Activated CD4-positive, alpha-beta memory T cell treated with anti-CD3 and anti-CD28 coated beads, Interleukin-2, amount 10 ng/mL, durations not matched to agents 7 days and 5 days (primary cell): ENCODE results near the gene LCOR. TPM values are rescaled to one million over a fixed set of nuclear protein-coding genes. Genes with fewer than 3 reads are reported as not detected.

Experiments used
- CTCF ChIA-PET: fragments of 350-600 bp; sonication (Branson Sonifier 250); formaldehyde crosslinking; loops from one replicate; lab custom pipeline; 2021; ENCODE audit warnings: antibody characterized with exemption, inconsistent platforms; lab: Charles Lee
- POLR2A ChIA-PET: fragments of 350-600 bp; sonication (Branson Sonifier 250); formaldehyde crosslinking; loops from one replicate; lab custom pipeline; 2021; ENCODE audit warnings: antibody characterized with exemption; lab: Charles Lee
- DNase-seq: peaks from one replicate; pipeline ENCODE4 v3.0.0-alpha.2; 2020
- H3K27ac Mint-ChIP-seq: one replicate; pipeline ENCODE4 v1.8.0; 2021; ENCODE audit warnings: mild to moderate bottlenecking, mixed read lengths
- H3K27me3 Mint-ChIP-seq: one replicate; pipeline ENCODE4 v1.8.0; 2021; ENCODE audit warnings: mixed read lengths
- H3K36me3 Mint-ChIP-seq: one replicate; pipeline ENCODE4 v1.8.0; 2021; ENCODE audit warnings: low read depth, mixed read lengths
- H3K4me1 Mint-ChIP-seq: one replicate; pipeline ENCODE4 v1.8.0; 2021; ENCODE audit warnings: mixed read lengths
- H3K4me3 Mint-ChIP-seq: one replicate; pipeline ENCODE4 v1.8.0; 2021; ENCODE audit warnings: mild to moderate bottlenecking, mixed read lengths
- H3K9me3 Mint-ChIP-seq: one replicate; pipeline ENCODE4 v1.8.0; 2021; ENCODE audit warnings: mixed read lengths
- total RNA-seq, 2 experiments: library from RNA; stranded (reverse); gene quantifications; one replicate each; pipeline ENCODE4 v1.2.3, GENCODE V29; 2021

Gene LCOR
- total RNA-seq, 2 experiments from 2014 or later = 25.2 to 25.7 TPM

DNA sequence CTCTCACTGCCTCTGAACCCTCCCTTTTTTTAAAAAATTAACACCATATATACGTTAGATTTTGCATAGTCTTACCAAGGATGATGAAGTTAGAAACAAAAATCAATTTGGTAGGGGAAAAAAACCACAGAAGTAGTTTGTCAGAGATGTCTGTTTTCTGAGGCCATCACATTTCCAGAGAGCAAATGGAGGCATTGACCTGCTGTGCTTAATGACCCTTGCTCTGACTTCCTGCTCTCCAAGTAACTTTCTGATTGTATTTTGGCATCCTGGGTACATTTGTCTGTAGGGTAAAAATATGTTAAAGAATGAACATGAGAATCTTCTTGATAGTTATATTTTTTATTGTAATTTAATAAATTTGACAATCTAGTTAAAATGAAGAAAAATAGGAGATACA is 140.2 kb downstream of the LCOR start:
- ChIA-PET POLR2A (no interaction called here), CTCF (no interaction called here)
- Mint-ChIP-seq H3K4me3 (no peak overlapping the region), H3K9me3 (no peaks in the 10 kb centered on the region), H3K36me3 (no peaks in the 10 kb centered on the region), H3K27me3 (no peaks in the 10 kb centered on the region), H3K27ac (no peak overlapping the region), H3K4me1 (no peaks in the 10 kb centered on the region)
- no peak for DNase-seq

- POLR2A ChIA-PET = no interaction called here
- Mint-ChIP-seq H3K4me3 (no peak overlapping the region), H3K27me3 (no peaks in the 10 kb centered on the region), H3K4me1 (peaks cover 16% of the 10 kb centered on the region), H3K36me3 (no peaks in the 10 kb centered on the region), H3K27ac (no peak overlapping the region), H3K9me3 (no peaks in the 10 kb centered on the region)
- DNase-seq = no peak
- CTCF ChIA-PET = interaction anchor here (1.2 kb wide), 1 partner anchor 13 kb away, joined by 3 read pairs; no protein-coding TSS in a partner anchor
These were observed 142.0 kb downstream of the LCOR start for GRCh38 chr10:96973809-96974747.

GRCh38 chr10:96975136-96975535 is 143.0 kb downstream of the LCOR start:
- Mint-ChIP-seq H3K27me3 (no peaks in the 10 kb centered on the region), H3K27ac (no peak overlapping the region), H3K9me3 (no peaks in the 10 kb centered on the region), H3K4me1 (peaks cover 21% of the 10 kb centered on the region), H3K36me3 (no peaks in the 10 kb centered on the region), H3K4me3 (no peak overlapping the region)
- no peak for DNase-seq
- ChIA-PET CTCF (interaction anchor here (1.1 kb wide), 2 partner anchors 50 to 97 kb away, joined by 3 read pairs; no protein-coding TSS in a partner anchor), POLR2A (no interaction called here)

GRCh38 chr10:96978621-96979154 is 146.6 kb downstream of the LCOR start:
- CTCF ChIA-PET = interaction anchor here (1.0 kb wide), 1 partner anchor 47 kb away, joined by 3 read pairs; no protein-coding TSS in a partner anchor
- H3K36me3 Mint-ChIP-seq = peaks cover 13% of the 10 kb centered on the region
- no peaks in the 10 kb centered on the region for H3K9me3 Mint-ChIP-seq
- POLR2A ChIA-PET = interaction anchor here (1.6 kb wide), 1 partner anchor 16 kb away, joined by 3 read pairs; no protein-coding TSS in a partner anchor
- H3K4me3 Mint-ChIP-seq = no peak overlapping the region
- DNase-seq = no peak
- no peaks in the 10 kb centered on the region for H3K27me3 Mint-ChIP-seq
- peak overlapping the region; percentile 72 for H3K27ac Mint-ChIP-seq
- H3K4me1 Mint-ChIP-seq = peaks cover 21% of the 10 kb centered on the region

- ChIA-PET CTCF (no interaction called here), POLR2A (no interaction called here)
- Mint-ChIP-seq H3K36me3 (peaks cover 13% of the 10 kb centered on the region), H3K27ac (no peak overlapping the region), H3K4me1 (peaks cover 21% of the 10 kb centered on the region), H3K27me3 (no peaks in the 10 kb centered on the region), H3K4me3 (no peak overlapping the region), H3K9me3 (no peaks in the 10 kb centered on the region)
- DNase-seq = no peak
These were observed 150.2 kb downstream of the LCOR start for GRCh38 chr10:96982149-96982930.

DNA sequence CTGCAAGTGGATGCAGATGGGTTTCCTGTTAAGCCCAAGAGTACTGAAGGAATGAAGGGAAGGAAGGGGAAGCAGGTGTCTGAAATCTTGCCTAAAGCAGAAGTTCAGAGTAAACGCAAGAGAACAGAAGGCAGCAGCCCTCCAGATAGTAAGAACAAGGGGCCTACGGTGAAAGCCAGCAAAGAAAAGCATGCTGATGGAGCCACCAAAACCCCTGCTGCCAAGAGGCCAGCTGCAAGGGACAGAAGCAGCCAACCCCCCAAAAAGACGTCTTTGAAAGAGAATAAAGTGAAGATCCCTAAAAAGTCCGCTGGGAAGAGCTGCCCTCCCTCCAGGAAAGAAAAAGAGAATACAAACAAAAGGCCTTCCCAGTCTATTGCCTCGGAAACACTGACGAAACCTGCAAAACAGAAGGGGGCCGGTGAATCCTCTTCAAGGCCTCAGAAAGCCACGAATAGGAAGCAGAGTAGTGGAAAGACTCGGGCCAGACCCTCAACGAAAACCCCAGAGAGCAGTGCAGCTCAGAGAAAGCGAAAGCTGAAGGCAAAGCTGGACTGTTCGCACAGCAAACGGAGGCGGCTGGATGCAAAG is 152.5 kb downstream of the LCOR start:
- Mint-ChIP-seq H3K27ac (no peak overlapping the region), H3K4me3 (no peak overlapping the region), H3K36me3 (peaks cover 13% of the 10 kb centered on the region), H3K27me3 (no peaks in the 10 kb centered on the region), H3K4me1 (no peaks in the 10 kb centered on the region), H3K9me3 (no peaks in the 10 kb centered on the region)
- ChIA-PET POLR2A (no interaction called here), CTCF (no interaction called here)
- DNase-seq = no peak

GRCh38 chr10:96986200-96986856 is 154.2 kb downstream of the LCOR start:
- CTCF ChIA-PET = interaction anchor here (1.4 to 1.7 kb wide), 2 partner anchors 13 to 39 kb away, joined by 3 to 6 read pairs; no protein-coding TSS in a partner anchor
- Mint-ChIP-seq H3K9me3 (no peaks in the 10 kb centered on the region), H3K27me3 (no peaks in the 10 kb centered on the region), H3K27ac (no peak overlapping the region), H3K4me1 (no peaks in the 10 kb centered on the region), H3K36me3 (peaks cover 6% of the 10 kb centered on the region), H3K4me3 (no peak overlapping the region)
- POLR2A ChIA-PET = no interaction called here
- no peak for DNase-seq

GRCh38 chr10:96987141-96987841 is 155.2 kb downstream of the LCOR start:
- H3K4me3 Mint-ChIP-seq = no peak overlapping the region
- H3K27me3 Mint-ChIP-seq = no peaks in the 10 kb centered on the region
- no peaks in the 10 kb centered on the region for H3K9me3 Mint-ChIP-seq
- no peaks in the 10 kb centered on the region for H3K36me3 Mint-ChIP-seq
- CTCF ChIA-PET = interaction anchor here (1.4 to 1.7 kb wide), 2 partner anchors 14 to 38 kb away, joined by 3 to 6 read pairs; no protein-coding TSS in a partner anchor
- POLR2A ChIA-PET = no interaction called here
- no peak overlapping the region for H3K27ac Mint-ChIP-seq
- no peaks in the 10 kb centered on the region for H3K4me1 Mint-ChIP-seq
- DNase-seq = no peak

DNA sequence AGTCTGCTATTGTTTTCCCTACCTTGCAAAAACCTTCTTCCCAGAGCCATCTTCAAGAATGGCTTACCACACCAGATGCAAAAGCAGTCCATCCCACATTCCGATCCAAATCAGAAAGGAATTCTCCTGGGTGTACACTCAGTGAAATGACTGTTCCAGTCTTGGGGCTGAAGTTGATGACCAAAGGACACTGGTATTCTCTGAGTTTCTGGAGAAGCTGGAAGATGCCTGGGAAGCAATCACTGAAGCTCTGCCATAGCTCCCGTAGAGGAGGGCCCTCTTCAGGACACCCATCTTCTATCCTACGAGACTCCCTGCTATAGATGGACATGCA is 155.7 kb downstream of the LCOR start:
- H3K27me3 Mint-ChIP-seq = no peaks in the 10 kb centered on the region
- H3K4me3 Mint-ChIP-seq = no peak overlapping the region
- no peak overlapping the region for H3K27ac Mint-ChIP-seq
- H3K9me3 Mint-ChIP-seq = no peaks in the 10 kb centered on the region
- no peaks in the 10 kb centered on the region for H3K4me1 Mint-ChIP-seq
- ChIA-PET POLR2A (no interaction called here), CTCF (interaction anchor here (1.4 to 1.7 kb wide), 2 partner anchors 14 to 38 kb away, joined by 3 to 6 read pairs; no protein-coding TSS in a partner anchor)
- H3K36me3 Mint-ChIP-seq = no peaks in the 10 kb centered on the region
- DNase-seq = no peak

- H3K27me3 Mint-ChIP-seq = no peaks in the 10 kb centered on the region
- H3K4me1 Mint-ChIP-seq = no peaks in the 10 kb centered on the region
- no peak overlapping the region for H3K4me3 Mint-ChIP-seq
- no peak for DNase-seq
- no peaks in the 10 kb centered on the region for H3K36me3 Mint-ChIP-seq
- no peak overlapping the region for H3K27ac Mint-ChIP-seq
- ChIA-PET POLR2A (no interaction called here), CTCF (interaction anchor here (1.5 kb wide), 1 partner anchor 49 kb away, joined by 4 read pairs; no protein-coding TSS in a partner anchor)
- no peaks in the 10 kb centered on the region for H3K9me3 Mint-ChIP-seq
These were observed 156.3 kb downstream of the LCOR start for GRCh38 chr10:96988426-96988825.

GRCh38 chr10:96991313-96991841 is 159.3 kb downstream of the LCOR start:
- no peaks in the 10 kb centered on the region for H3K9me3 Mint-ChIP-seq
- no peaks in the 10 kb centered on the region for H3K27me3 Mint-ChIP-seq
- no peak overlapping the region for H3K4me3 Mint-ChIP-seq
- H3K4me1 Mint-ChIP-seq = no peaks in the 10 kb centered on the region
- DNase-seq = no peak
- no peaks in the 10 kb centered on the region for H3K36me3 Mint-ChIP-seq
- H3K27ac Mint-ChIP-seq = no peak overlapping the region
- CTCF ChIA-PET = interaction anchor here (1.0 kb wide), 1 partner anchor 219 kb away, joined by 5 read pairs; no protein-coding TSS in a partner anchor
- POLR2A ChIA-PET = no interaction called here
